Measurements from ENCODE around the gene SASH1. TPM values are rescaled to one million over a fixed set of nuclear protein-coding genes. Genes with fewer than 3 reads are reported as not detected.
A peak's percentile ranks its signal among the peaks of the same experiment; 100 is the strongest.

Gene SASH1
- total RNA-seq, 1 donor = 39.7 TPM

DNA sequence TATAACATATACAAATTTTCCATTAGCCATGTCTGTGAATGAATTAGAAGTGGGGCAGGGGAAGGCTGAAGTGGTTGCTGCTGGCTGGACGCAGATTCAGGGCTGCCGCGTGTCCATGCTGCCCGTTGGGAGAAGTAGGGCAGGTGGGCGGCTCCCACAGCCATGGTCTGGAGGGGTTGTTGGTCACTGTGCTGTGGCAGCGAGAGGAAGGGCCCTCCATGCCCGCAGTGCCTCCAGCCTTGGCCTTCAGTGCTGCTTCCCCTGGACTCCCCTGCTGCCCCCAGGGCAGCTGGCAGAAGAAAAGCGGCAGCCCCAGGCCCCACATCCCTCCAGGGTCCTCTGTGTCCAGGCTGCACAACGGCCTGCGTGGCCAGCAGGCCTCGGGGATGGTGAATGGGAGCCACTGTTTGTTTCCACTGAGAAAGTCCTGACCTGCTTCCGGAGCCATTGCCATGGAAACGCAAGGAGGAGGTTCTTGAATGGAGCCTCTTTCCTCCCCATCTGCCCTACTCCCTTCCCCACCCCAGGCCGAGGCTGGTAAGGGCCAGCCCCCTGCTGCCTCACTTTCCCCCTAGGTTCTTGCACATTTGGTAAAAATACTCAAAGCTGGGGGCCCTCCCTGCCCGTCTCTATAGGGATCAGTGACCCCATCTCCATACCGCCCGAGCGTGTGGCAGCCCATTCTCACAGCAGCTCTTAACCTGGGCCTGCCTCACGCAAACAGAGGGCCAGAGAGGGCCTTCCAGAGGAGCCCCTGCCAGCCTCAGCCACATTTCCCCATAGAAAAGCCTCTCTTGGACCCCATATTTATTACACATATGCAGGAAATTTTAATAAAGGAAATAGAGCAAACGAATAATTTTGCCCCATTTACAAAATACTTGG is 113.3 kb downstream of the SASH1 start:
- TF ChIP-seq, protein P1, sequence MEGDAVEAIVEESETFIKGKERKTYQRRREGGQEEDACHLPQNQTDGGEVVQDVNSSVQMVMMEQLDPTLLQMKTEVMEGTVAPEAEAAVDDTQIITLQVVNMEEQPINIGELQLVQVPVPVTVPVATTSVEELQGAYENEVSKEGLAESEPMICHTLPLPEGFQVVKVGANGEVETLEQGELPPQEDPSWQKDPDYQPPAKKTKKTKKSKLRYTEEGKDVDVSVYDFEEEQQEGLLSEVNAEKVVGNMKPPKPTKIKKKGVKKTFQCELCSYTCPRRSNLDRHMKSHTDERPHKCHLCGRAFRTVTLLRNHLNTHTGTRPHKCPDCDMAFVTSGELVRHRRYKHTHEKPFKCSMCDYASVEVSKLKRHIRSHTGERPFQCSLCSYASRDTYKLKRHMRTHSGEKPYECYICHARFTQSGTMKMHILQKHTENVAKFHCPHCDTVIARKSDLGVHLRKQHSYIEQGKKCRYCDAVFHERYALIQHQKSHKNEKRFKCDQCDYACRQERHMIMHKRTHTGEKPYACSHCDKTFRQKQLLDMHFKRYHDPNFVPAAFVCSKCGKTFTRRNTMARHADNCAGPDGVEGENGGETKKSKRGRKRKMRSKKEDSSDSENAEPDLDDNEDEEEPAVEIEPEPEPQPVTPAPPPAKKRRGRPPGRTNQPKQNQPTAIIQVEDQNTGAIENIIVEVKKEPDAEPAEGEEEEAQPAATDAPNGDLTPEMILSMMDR (IDR thresholded peaks at IDR 0.05; ENCODE audit: insufficient read depth, low read depth, low read length) = no peak
- no peak for DNase-seq (ENCODE audit: low read depth)
- no peak overlapping the region for H3K4me3 ChIP-seq (ENCODE audit: low read depth, low read length)

DNA sequence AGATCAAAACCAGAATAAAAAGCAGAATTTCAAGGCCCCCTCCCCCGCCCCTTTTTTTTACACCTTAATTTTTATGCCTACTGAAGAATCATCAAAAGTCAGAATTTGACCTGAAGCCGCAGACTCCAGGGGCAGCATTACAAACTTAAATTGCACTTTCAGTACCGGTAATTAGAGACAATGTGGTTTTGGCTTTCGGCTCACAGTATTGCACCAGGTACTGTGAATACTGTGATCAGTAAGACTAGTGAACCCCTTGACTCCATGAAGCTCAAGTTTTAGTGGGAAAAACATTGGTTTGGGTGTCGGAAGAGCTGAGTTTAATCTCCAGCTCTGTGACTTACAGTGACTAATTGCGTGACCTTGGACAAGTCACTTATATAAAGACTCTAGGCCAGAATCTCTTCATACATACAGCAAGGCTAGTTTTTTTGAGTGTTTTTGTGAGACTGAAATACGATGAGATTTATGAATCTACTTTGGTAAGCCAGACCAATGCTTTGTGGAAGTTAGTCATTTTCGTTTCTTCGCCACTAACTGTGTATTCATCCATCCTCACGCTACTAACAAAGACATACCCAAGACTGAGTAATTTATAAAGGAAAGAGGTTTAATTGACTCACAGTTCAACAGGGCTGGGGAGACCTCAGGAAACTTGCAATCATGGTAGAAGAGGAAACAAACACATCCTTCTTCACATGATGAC is 114.7 kb downstream of the SASH1 start:
- no peak overlapping the region for H3K4me3 ChIP-seq (ENCODE audit: low read depth, low read length)
- TF ChIP-seq, protein P1 (IDR thresholded peaks at IDR 0.05; ENCODE audit: insufficient read depth, low read depth, low read length) = no peak
- DNase-seq (ENCODE audit: low read depth) = no peak

DNA sequence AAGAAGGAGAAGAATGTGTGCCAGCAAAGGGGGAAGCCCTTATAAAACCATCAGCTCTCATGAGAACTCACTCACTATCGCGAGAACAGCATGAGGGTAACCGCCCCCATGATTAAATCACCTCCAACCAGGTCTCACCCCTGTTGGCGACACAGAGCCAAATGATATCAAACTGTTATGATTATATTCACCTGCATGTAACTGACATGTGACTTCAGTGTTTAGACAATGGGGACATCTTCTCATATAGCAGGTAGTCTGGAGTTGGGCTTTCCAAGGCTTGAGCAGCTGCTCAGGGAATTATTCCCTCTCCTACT is 115.2 kb downstream of the SASH1 start:
- no peak overlapping the region for H3K4me3 ChIP-seq (ENCODE audit: low read depth, low read length)
- TF ChIP-seq, protein P1 (IDR thresholded peaks at IDR 0.05; ENCODE audit: insufficient read depth, low read depth, low read length) = no peak
- DNase-seq (ENCODE audit: low read depth) = no peak

DNA sequence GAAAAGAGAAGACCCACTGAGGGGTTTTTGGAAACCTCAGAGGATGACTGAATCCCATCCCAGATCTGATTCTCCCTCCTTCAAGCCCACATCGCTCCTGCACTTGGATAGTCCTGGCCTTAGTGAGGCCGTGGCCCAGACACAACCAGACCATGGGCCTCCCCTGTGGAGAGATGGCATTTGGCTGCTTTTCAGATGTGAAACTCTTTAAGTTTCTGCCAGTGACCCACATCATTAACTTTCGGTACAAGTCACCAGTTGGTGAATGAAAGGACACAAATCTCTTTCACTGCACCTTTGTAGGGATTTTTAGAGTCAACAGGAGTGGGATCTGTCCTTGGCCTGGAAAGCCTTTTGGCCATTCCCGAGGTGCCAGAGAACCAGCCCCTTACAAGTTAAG is 116.6 kb downstream of the SASH1 start:
- TF ChIP-seq, protein P1 (IDR thresholded peaks at IDR 0.05; ENCODE audit: insufficient read depth, low read depth, low read length) = no peak
- no peak for DNase-seq (ENCODE audit: low read depth)
- no peak overlapping the region for H3K4me3 ChIP-seq (ENCODE audit: low read depth, low read length)

DNA sequence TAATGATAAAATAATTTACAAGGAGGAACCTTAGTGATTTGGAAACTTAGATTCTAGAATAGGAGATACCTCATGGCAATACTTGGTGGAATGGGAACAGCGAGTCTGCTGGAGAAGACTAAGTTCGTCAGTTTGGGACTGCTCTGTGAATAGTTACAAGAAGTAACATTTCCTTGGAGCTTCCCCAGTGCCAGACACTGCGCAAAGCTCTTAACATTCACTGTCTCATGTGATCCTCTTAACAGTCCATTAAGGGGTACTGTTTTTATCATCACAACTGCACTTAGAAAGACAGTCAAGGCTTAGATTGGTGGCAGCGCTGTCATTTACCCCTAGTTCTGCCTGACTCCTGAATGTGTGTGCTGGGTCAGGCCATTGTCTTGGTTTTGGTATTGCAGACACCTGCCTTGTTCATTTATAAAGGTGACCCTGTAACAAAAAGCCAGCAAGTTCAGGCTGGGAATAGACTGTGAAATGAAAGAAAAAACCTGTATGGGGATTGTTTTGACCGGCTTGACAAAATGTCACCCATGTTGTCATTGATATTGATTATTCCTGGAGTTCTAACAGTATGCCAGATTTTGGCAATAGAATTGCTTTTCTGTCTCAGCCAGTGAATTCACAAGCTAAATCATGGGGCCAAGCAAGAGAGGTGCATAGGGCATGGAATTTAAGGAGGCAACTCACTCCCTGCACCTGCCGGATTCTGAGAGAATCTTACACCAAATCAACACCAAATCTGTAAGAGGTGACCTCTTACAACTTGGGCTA is 118.4 kb downstream of the SASH1 start:
- no peak overlapping the region for H3K4me3 ChIP-seq (ENCODE audit: low read depth, low read length)
- no peak for DNase-seq (ENCODE audit: low read depth)
- TF ChIP-seq, protein P1 (IDR thresholded peaks at IDR 0.05; ENCODE audit: insufficient read depth, low read depth, low read length) = no peak

DNA sequence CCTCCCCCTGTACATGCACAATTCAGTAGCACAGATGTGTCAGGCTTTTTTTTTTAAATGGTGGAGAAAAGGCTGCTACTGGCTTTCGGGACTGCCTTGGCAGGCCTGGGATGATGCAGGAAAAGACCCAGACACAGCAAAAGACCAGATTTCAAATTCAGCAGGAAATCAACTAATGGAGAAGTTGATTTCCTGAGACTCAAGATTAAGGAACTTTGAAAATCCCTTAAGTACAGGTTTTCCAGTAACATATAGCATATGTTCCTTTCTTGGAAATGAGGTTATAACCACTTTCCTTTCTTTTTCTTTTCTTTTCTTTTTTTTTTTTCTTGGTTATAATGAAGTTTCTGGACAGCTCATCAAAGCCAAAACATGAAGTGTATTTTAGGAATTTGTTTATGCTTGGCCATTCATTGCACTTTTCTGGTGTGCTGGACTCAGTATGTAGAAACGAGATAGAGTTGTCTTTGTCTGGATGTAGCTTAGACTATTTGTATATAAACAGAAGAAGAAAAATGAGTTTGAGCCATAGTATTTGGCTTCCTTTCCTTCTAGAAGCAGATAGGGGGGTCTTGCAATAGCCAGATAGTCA is 119.4 kb downstream of the SASH1 start:
- TF ChIP-seq, protein P1 (IDR thresholded peaks at IDR 0.05; ENCODE audit: insufficient read depth, low read depth, low read length) = no peak
- peak; percentile 44 for DNase-seq (ENCODE audit: low read depth)
- no peak overlapping the region for H3K4me3 ChIP-seq (ENCODE audit: low read depth, low read length)
